Neural progenitor cell (in vitro differentiated cells): ENCODE results near the gene ZNF385D. TPM values are rescaled to one million over a fixed set of nuclear protein-coding genes. Genes with fewer than 3 reads are reported as not detected.

ENCODE experiments used
- DNase-seq: peaks from one replicate; pipeline ENCODE4 v3.0.0-alpha.2; 2016; ENCODE audit warnings: low spot score
- H2AFZ ChIP-seq: fragments of 200-600 bp; sonication (generic); replicated peaks from 2 replicates; pipeline ENCODE4 v1.6.1; 2016; ENCODE audit warnings: antibody characterized with exemption
- H3F3A ChIP-seq: fragments of 200-600 bp; sonication (generic); 2 replicates; pipeline ENCODE4 v1.6.1; 2016; ENCODE audit warnings: antibody characterized with exemption, low read depth
- H3K27ac ChIP-seq: fragments of 200-600 bp; sonication (generic); 2 replicates; pipeline ENCODE4 v1.5.1; 2016; ENCODE audit warnings: mild to moderate bottlenecking
- H3K27me3 ChIP-seq: fragments of 200-600 bp; sonication (generic); 2 replicates; pipeline ENCODE4 v1.6.1; 2016; ENCODE audit warnings: mild to moderate bottlenecking, moderate library complexity
- H3K36me3 ChIP-seq: fragments of 200-600 bp; sonication (generic); 2 replicates; pipeline ENCODE4 v1.5.1; 2016
- H3K4me1 ChIP-seq: fragments of 200-600 bp; sonication (generic); 2 replicates; pipeline ENCODE4 v1.6.1; 2016; ENCODE audit warnings: mixed run types
- H3K4me2 ChIP-seq: fragments of 200-600 bp; sonication (generic); 2 replicates; pipeline ENCODE4 v1.6.1; 2016
- H3K4me3 ChIP-seq: fragments of 200-600 bp; sonication (generic); 2 replicates; pipeline ENCODE4 v1.5.1; 2016
- H3K79me2 ChIP-seq: fragments of 200-600 bp; sonication (generic); 2 replicates; pipeline ENCODE4 v1.6.1; 2016; ENCODE audit warnings: low read depth
- H3K9ac ChIP-seq: fragments of 200-600 bp; sonication (generic); 2 replicates; pipeline ENCODE4 v1.6.1; 2016
- H3K9me3 ChIP-seq: fragments of 200-600 bp; sonication (generic); 2 replicates; pipeline ENCODE4 v1.5.1; 2016; ENCODE audit warnings: low read depth
- H4K20me1 ChIP-seq: fragments of 200-600 bp; sonication (generic); 2 replicates; pipeline ENCODE4 v1.6.1; 2016; ENCODE audit warnings: low read depth
- H3K27ac Mint-ChIP-seq: 3 replicates; pipeline ENCODE4 v1.8.0; 2021; ENCODE audit warnings: mixed read lengths
- H3K27me3 Mint-ChIP-seq: 2 replicates; pipeline ENCODE4 v1.8.0; 2022; ENCODE audit warnings: low read depth, mild to moderate bottlenecking, inconsistent platforms, moderate library complexity, mixed read lengths; ENCODE audit not compliant: insufficient read depth
- H3K36me3 Mint-ChIP-seq: 3 replicates; pipeline ENCODE4 v1.8.0; 2021; ENCODE audit warnings: mixed read lengths
- H3K4me1 Mint-ChIP-seq: 3 replicates; pipeline ENCODE4 v1.8.0; 2021; ENCODE audit warnings: mixed read lengths
- H3K4me3 Mint-ChIP-seq: 3 replicates; pipeline ENCODE4 v1.8.0; 2021; ENCODE audit warnings: mild to moderate bottlenecking, moderate library complexity, mixed read lengths
- H3K9me3 Mint-ChIP-seq: 3 replicates; pipeline ENCODE4 v1.8.0; 2020; ENCODE audit warnings: mixed read lengths
- EZH2 ChIP-seq: fragments of 200-600 bp; sonication (generic); IDR thresholded peaks from 2 replicates; pipeline ENCODE4 v1.6.1; 2017; ENCODE audit warnings: antibody characterized with exemption, mild to moderate bottlenecking, moderate library complexity
- EZH2phosphoT487 ChIP-seq: fragments of 200-600 bp; sonication (generic); IDR thresholded peaks from 2 replicates; pipeline ENCODE4 v1.6.1; 2017; ENCODE audit warnings: antibody characterized with exemption
- total RNA-seq: library from RNA; depleted of rRNA; stranded (reverse); fragments of >200 nt; gene quantifications from 2 replicates; pipeline ENCODE4 v1.2.3, GENCODE V29; 2015; ENCODE audit warnings: low replicate concordance
- TF ChIP-seq, protein P1 (sequence below): fragments of 200-600 bp; sonication (generic); IDR thresholded peaks from 2 replicates; pipeline ENCODE4 v1.5.1; 2017; ENCODE audit warnings: antibody characterized with exemption, mild to moderate bottlenecking

Gene ZNF385D
- total RNA-seq, 1 donor from 2014 or later = 4.4 TPM

DNA sequence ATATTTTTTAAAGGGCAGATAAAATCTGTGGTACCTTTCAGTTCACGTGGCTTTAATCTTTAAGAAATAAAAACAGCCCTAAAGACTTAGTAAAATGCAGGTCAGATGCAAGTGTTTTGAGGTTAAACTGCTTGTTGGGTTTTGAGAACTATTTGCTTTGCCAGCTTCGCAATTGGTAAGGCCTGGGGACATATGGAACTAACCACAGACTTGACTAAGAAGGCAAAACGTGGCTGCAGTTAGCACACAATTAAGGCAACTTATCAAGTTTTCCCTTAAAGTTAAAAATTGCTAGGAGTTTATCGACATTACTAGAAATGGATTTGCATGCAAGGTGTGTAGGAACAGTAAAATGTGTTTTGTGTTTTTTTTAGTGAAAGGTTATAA lies 206.9 kb downstream of the ZNF385D start:
- no peak overlapping the region for H3K4me3 Mint-ChIP-seq
- no peak for TF ChIP-seq EZH2
- TF ChIP-seq EZH2phosphoT487 = no peak
- TF ChIP-seq, protein P1, sequence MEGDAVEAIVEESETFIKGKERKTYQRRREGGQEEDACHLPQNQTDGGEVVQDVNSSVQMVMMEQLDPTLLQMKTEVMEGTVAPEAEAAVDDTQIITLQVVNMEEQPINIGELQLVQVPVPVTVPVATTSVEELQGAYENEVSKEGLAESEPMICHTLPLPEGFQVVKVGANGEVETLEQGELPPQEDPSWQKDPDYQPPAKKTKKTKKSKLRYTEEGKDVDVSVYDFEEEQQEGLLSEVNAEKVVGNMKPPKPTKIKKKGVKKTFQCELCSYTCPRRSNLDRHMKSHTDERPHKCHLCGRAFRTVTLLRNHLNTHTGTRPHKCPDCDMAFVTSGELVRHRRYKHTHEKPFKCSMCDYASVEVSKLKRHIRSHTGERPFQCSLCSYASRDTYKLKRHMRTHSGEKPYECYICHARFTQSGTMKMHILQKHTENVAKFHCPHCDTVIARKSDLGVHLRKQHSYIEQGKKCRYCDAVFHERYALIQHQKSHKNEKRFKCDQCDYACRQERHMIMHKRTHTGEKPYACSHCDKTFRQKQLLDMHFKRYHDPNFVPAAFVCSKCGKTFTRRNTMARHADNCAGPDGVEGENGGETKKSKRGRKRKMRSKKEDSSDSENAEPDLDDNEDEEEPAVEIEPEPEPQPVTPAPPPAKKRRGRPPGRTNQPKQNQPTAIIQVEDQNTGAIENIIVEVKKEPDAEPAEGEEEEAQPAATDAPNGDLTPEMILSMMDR = no peak
- no peaks in the 10 kb centered on the region for H3K79me2 ChIP-seq
- no peaks in the 10 kb centered on the region for H3K27me3 ChIP-seq
- H3K4me3 ChIP-seq = no peak overlapping the region
- H3K27ac Mint-ChIP-seq = no peak overlapping the region
- H3K9ac ChIP-seq = no peak overlapping the region
- no peaks in the 10 kb centered on the region for H3K36me3 Mint-ChIP-seq
- H4K20me1 ChIP-seq = no peaks in the 10 kb centered on the region
- H3K9me3 ChIP-seq = no peaks in the 10 kb centered on the region
- H3K4me2 ChIP-seq = no peak overlapping the region
- H2AFZ ChIP-seq = peak overlapping the region; percentile 39
- H3F3A ChIP-seq = no peaks in the 10 kb centered on the region
- no peaks in the 10 kb centered on the region for H3K4me1 Mint-ChIP-seq
- H3K4me1 ChIP-seq = no peaks in the 10 kb centered on the region
- H3K9me3 Mint-ChIP-seq = no peaks in the 10 kb centered on the region
- peaks cover 2% of the 10 kb centered on the region for H3K27me3 Mint-ChIP-seq
- H3K36me3 ChIP-seq = no peaks in the 10 kb centered on the region
- H3K27ac ChIP-seq = no peak overlapping the region
- DNase-seq = no peak

DNA sequence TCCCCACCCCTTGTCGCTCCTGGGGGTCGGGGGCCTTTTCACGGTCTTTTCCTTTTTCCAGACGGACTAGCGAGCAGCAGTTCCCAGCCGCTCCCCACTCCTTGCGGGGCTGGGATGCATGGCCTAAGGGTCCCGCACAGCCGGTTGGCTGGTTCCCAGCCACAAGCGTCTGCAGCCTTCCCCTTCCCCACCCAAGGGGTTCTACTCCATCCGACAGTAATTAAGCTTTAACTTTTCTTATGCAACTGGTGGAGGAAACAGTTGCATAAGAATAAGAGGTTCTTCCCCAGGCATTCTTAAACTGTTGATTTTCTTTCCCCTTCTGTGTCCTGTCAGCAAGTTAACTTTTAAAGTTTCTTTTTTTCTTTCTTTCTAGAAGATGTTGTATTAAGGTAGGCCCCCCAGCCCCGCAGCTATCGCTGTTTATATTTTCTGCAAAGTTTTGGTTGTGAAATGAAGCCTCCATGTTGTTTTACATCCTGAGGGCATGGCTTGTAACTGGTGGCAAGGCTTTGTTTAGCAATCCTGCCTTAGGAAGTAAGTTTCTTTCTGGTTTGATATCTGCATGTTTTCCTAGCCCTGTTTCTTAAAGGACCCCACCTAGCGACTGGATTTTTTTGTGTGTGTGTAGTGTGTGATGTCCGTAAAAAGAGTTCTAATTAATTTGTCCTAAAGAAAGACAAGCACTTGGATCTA lies 207.5 kb downstream of the ZNF385D start:
- no peak for DNase-seq
- Mint-ChIP-seq H3K36me3 (no peaks in the 10 kb centered on the region), H3K4me1 (no peaks in the 10 kb centered on the region), H3K9me3 (no peaks in the 10 kb centered on the region), H3K4me3 (no peak overlapping the region), H3K27me3 (peaks cover 2% of the 10 kb centered on the region), H3K27ac (no peak overlapping the region)
- H3K9me3 ChIP-seq = no peaks in the 10 kb centered on the region
- no peak overlapping the region for H3K4me3 ChIP-seq
- H3K4me1 ChIP-seq = no peaks in the 10 kb centered on the region
- no peaks in the 10 kb centered on the region for H3K36me3 ChIP-seq
- no peaks in the 10 kb centered on the region for H3K79me2 ChIP-seq
- H3K27ac ChIP-seq = no peak overlapping the region
- H2AFZ ChIP-seq = peak overlapping the region; percentile 39
- TF ChIP-seq, protein P1 = no peak
- TF ChIP-seq EZH2phosphoT487 (no peak), EZH2 (no peak)
- H3K9ac ChIP-seq = no peak overlapping the region
- no peaks in the 10 kb centered on the region for H4K20me1 ChIP-seq
- H3K27me3 ChIP-seq = no peaks in the 10 kb centered on the region
- H3K4me2 ChIP-seq = no peak overlapping the region
- no peaks in the 10 kb centered on the region for H3F3A ChIP-seq

DNA sequence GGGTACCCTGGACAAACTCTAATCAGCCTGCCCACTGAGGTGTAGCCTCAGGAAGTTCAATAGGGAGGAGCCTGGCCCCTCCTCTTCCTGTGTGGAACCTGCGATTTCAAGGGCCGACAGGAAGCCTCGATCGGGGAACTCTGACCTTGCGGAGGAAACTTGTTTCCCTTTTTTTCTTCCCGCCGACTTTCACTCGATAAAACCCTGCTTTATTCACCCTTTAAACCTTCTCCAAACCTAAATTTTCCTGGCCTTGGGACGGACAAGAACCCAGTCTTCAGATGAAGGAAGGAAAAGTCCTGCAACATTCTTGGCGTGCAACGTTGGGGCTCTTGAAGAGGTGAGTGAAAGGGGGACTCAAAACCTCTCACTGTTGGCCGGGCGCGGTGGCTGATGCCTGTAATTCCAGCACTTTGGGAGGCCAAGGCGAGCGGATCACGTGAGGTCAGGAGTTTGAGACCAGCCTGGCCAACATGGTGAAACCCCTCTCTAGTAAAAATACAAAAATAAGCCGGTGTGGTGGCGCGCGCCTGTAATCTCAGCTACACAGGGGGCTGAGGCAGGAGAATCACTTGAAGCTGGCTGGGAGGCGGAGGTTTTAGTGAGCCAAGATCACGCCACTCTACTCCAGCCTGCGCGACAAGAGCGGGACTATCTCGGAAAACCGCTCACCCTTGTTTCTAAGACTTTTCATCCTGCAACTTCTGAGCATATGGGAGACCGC lies 208.2 kb downstream of the ZNF385D start:
- Histone ChIP-seq H2AFZ (no peak overlapping the region), H3K4me2 (no peak overlapping the region), H3F3A (no peaks in the 10 kb centered on the region), H3K9ac (no peak overlapping the region), H3K27ac (no peak overlapping the region), H3K27me3 (no peaks in the 10 kb centered on the region), H3K79me2 (no peaks in the 10 kb centered on the region), H3K4me3 (no peak overlapping the region), H4K20me1 (no peaks in the 10 kb centered on the region), H3K36me3 (no peaks in the 10 kb centered on the region), H3K4me1 (no peaks in the 10 kb centered on the region), H3K9me3 (no peaks in the 10 kb centered on the region)
- Mint-ChIP-seq H3K27ac (no peak overlapping the region), H3K9me3 (no peaks in the 10 kb centered on the region), H3K4me1 (no peaks in the 10 kb centered on the region), H3K4me3 (no peak overlapping the region), H3K36me3 (no peaks in the 10 kb centered on the region), H3K27me3 (peaks cover 2% of the 10 kb centered on the region)
- no peak for TF ChIP-seq EZH2
- TF ChIP-seq, protein P1 = no peak
- TF ChIP-seq EZH2phosphoT487 = no peak
- DNase-seq = no peak
